HepG2 (cell line): ENCODE measurements around the gene TMEM198. TPM values are rescaled to one million over a fixed set of nuclear protein-coding genes. Genes with fewer than 3 reads are reported as not detected.

Experiments
- ATAC-seq: fragments of 200-7000 bp; cut with Tn5 transposase; 3 replicates; pipeline ENCODE4 v1.9.1; 2020; ENCODE audit warnings: mild to moderate bottlenecking, moderate library complexity
- BruUV-seq: library from RNA; stranded (reverse); fragments of 400-500 nt; replicated peaks from 2 replicates; lab custom pipeline; 2021; lab: Mats Ljungman, UMichigan
- CTCF ChIA-PET: fragments of 300-600 bp; formaldehyde crosslinking; extraction: SDS; loops from one replicate; lab custom pipeline; 2021; ENCODE audit warnings: low total read pairs, inconsistent platforms, low intra/inter-chr PET ratio; lab: Yijun Ruan, JAX
- POLR2A ChIA-PET: fragments of 350-600 bp; sonication (Branson Sonifier 250); formaldehyde crosslinking; loops from one replicate; lab custom pipeline; 2020; ENCODE audit warnings: antibody characterized with exemption, inconsistent platforms; lab: Yijun Ruan, JAX
- DNase-seq: peaks from one replicate; pipeline ENCODE4 v3.0.0-alpha.2; 2015; ENCODE audit warnings: low spot score
- FAIRE-seq: peaks from 3 replicates; lab custom pipeline; 2011; peaks lifted over from hg19 to GRCh38; lab: Jason Lieb, UNC
- H2AFZ ChIP-seq: one replicate; pipeline ENCODE4 v1.6.1; 2011; ENCODE audit warnings: low read length, inconsistent platforms
- H3K27ac ChIP-seq: fragments of 300-600 bp; 3 replicates; pipeline ENCODE4 v1.8.0; 2011; ENCODE audit warnings: mixed run types, mild to moderate bottlenecking, mixed read lengths, low read length, inconsistent platforms; ENCODE audit not compliant: insufficient read depth; ENCODE audit errors: extremely low read length
- H3K27me3 ChIP-seq, 2 experiments: fragments of 200-600 bp in 1 of 2; 2 replicates in 1 of 2; 3 replicates in 1 of 2; pipeline versions ENCODE4 v1.6.0 to v1.8.0; 2011; ENCODE audit warnings: low read length in 2 of 2, mild to moderate bottlenecking in 2 of 2, moderate library complexity in 2 of 2, inconsistent platforms in 1 of 2; ENCODE audit not compliant: insufficient read depth in 2 of 2, control insufficient read depth in 1 of 2
- H3K36me3 ChIP-seq, 2 experiments: fragments of 200-600 bp in 1 of 2; replicated peaks in 1 of 2; 2 replicates in 1 of 2; 3 replicates in 1 of 2; pipeline versions ENCODE4 v1.5.1 to v1.8.0; 2011; ENCODE audit warnings: low read length in 2 of 2, inconsistent platforms in 1 of 2; ENCODE audit not compliant: insufficient read depth in 2 of 2, control insufficient read depth in 1 of 2
- H3K4me1 ChIP-seq: 2 replicates; pipeline ENCODE4 v1.5.1; 2012; ENCODE audit warnings: low read length, inconsistent platforms; ENCODE audit not compliant: insufficient read depth
- H3K4me2 ChIP-seq: 2 replicates; pipeline ENCODE4 v1.6.0; 2011; ENCODE audit warnings: low read depth, low read length, inconsistent platforms
- H3K4me3 ChIP-seq, 3 experiments: fragments of 200-600 bp in 1 of 3; sonication (generic), shearing (Covaris generic) in 1 of 3; replicated peaks in 1 of 3; 2 replicates each; pipeline ENCODE4 v1.5.1; 2011 to 2016; ENCODE audit warnings: low read length in 3 of 3, inconsistent platforms in 2 of 3, low read depth in 2 of 3, mild to moderate bottlenecking in 2 of 3, control low read depth in 1 of 3, mixed read lengths in 1 of 3; ENCODE audit not compliant: insufficient read depth in 1 of 3
- H3K79me2 ChIP-seq: one replicate; pipeline ENCODE4 v1.6.1; 2011; ENCODE audit warnings: low read length, inconsistent platforms; ENCODE audit not compliant: insufficient read depth
- H3K9ac ChIP-seq: 2 replicates; pipeline ENCODE4 v1.6.0; 2011; ENCODE audit warnings: mild to moderate bottlenecking, low read depth, low read length, inconsistent platforms; ENCODE audit not compliant: insufficient read depth
- H3K9me3 ChIP-seq: 2 replicates; pipeline ENCODE4 v1.5.1; 2012; ENCODE audit warnings: mild to moderate bottlenecking, low read length
- H4K20me1 ChIP-seq: 2 replicates; pipeline ENCODE4 v1.6.0; 2011; ENCODE audit warnings: inconsistent platforms, mild to moderate bottlenecking, low read length, moderate library complexity; ENCODE audit not compliant: insufficient read depth
- BCL6 ChIP-seq: IDR thresholded peaks from 2 replicates; pipeline ENCODE4 v1.6.1; 2016; ENCODE audit warnings: missing genetic modification reagents, missing compliant biosample characterization
- EED ChIP-seq: sonication (generic); formaldehyde crosslinking; IDR thresholded peaks from 2 replicates; pipeline ENCODE4 v1.5.0; 2020; ENCODE audit warnings: mild to moderate bottlenecking, missing genetic modification reagents
- HDAC6 ChIP-seq: fragments of 200-600 bp; sonication (generic); IDR thresholded peaks from 2 replicates; pipeline ENCODE4 v1.7.0; 2017; ENCODE audit warnings: mild to moderate bottlenecking, antibody characterized with exemption, low read length, low read depth
- JUN ChIP-seq: sonication (generic); formaldehyde crosslinking; IDR thresholded peaks from 2 replicates; pipeline ENCODE4 v1.4.0; 2020; ENCODE audit warnings: mild to moderate bottlenecking, missing genetic modification reagents
- PRDM10 ChIP-seq: sonication (generic); formaldehyde crosslinking; IDR thresholded peaks from 2 replicates; pipeline ENCODE4 v1.4.0; 2020; ENCODE audit warnings: low read depth, missing genetic modification reagents
- RBFOX2 ChIP-seq: fragments of 200-400 bp; formaldehyde crosslinking; IDR thresholded peaks from 2 replicates; pipeline ENCODE4 v1.6.1; 2017; ENCODE audit warnings: low read depth, mild to moderate bottlenecking, low read length
- RXRA ChIP-seq: sonication (generic); formaldehyde crosslinking; IDR thresholded peaks from 2 replicates; pipeline ENCODE4 v1.5.1; 2020; ENCODE audit warnings: missing genetic modification reagents
- SKI ChIP-seq: fragments of 450-650 bp; IDR thresholded peaks from one replicate; pipeline ENCODE4 v1.6.1; 2018; ENCODE audit warnings: mild to moderate bottlenecking; ENCODE audit not compliant: partially characterized antibody
- SMAD1 ChIP-seq: sonication (generic); formaldehyde crosslinking; IDR thresholded peaks from 2 replicates; pipeline ENCODE4 v1.4.0; 2020; ENCODE audit warnings: missing genetic modification reagents, low read depth, mild to moderate bottlenecking, borderline replicate concordance
- TOPORS ChIP-seq: sonication (generic); formaldehyde crosslinking; IDR thresholded peaks from 2 replicates; pipeline ENCODE4 v1.8.0; 2023; ENCODE audit warnings: mild to moderate bottlenecking, missing genetic modification reagents
- ZBTB1 ChIP-seq: sonication (generic); formaldehyde crosslinking; IDR thresholded peaks from 2 replicates; pipeline ENCODE4 v1.4.0; 2020; ENCODE audit warnings: missing genetic modification reagents, borderline replicate concordance
- ZNF253 ChIP-seq: sonication (generic); formaldehyde crosslinking; IDR thresholded peaks from 2 replicates; pipeline ENCODE4 v1.8.0; 2022; ENCODE audit warnings: mild to moderate bottlenecking, missing genetic modification reagents, borderline replicate concordance
- ZNF513 ChIP-seq: sonication (generic); formaldehyde crosslinking; conservative IDR thresholded peaks from 2 replicates; pipeline ENCODE4 v1.5.0; 2020; ENCODE audit warnings: missing genetic modification reagents
- ZNF589 ChIP-seq: sonication (generic); formaldehyde crosslinking; conservative IDR thresholded peaks from 2 replicates; pipeline ENCODE4 v1.8.0; 2022; ENCODE audit warnings: mild to moderate bottlenecking, moderate library complexity, missing genetic modification reagents
- ZNF687 ChIP-seq: sonication (generic); formaldehyde crosslinking; IDR thresholded peaks from 2 replicates; pipeline ENCODE4 v1.5.1; 2020; ENCODE audit warnings: mild to moderate bottlenecking, missing genetic modification reagents, moderate library complexity
- WGBS: methylation state at CpG from one replicate; pipeline ENCODE4 v1.1.6; 2017; ENCODE audit warnings: low lambda C conversion rate; 5-methylcytosine and 5-hydroxymethylcytosine counted together
- in situ Hi-C: cut with HindIII; loops from 2 replicates; pipeline ENCODE4 v1.10.0; 2017; ENCODE audit warnings: low pct_unique_long_range_greater_than_20kb; ENCODE audit not compliant: extremely low pct_ligation_motif_present
- intact Hi-C: fragments of 100-400 bp; cut with micrococcal nuclease; formaldehyde crosslinking; loops from one replicate; pipeline ENCODE4 v1.10.0; 2022; ENCODE audit not compliant: unreplicated experiment
- polyA plus RNA-seq, 8 experiments: library from polyadenylated mRNA; depleted of rRNA in 3 of 8; stranded (reverse) in 7 of 8; unstranded in 1 of 8; fragments of >200 nt; fragmentation: Illumina TruSeq in 4 of 8; extraction: Trizol in 4 of 8; gene quantifications; 2 replicates each; pipeline versions ENCODE4 v1.2.1 to v1.2.3, GENCODE V29; 2011 to 2016; ENCODE audit warnings: low read depth in 4 of 8, missing spikeins in 1 of 8, mixed read lengths in 1 of 8; ENCODE audit not compliant: insufficient read depth in 1 of 8
- total RNA-seq, 5 experiments: library from RNA; depleted of rRNA; stranded (reverse); fragments of >200 nt; fragmentation: Illumina TruSeq; extraction: Trizol; gene quantifications; 2 replicates each; pipeline ENCODE4 v1.2.3, GENCODE V29; 2016; ENCODE audit warnings: low read depth in 1 of 5

The TMEM198 gene
- total and polyA plus RNA-seq, 2 of the 13 experiments (the other 11 are each of a cell fraction or from before 2014, with no cell fraction given), result 17.3 to 23.5 TPM

GRCh38 chr2:219545943-219546352, 2.1 kb downstream of the TMEM198 start (continued):
- TF ChIP-seq JUN (CRISPR knock-in tag) (no peak), HDAC6 (no peak)

- no peak overlapping the region for H2AFZ ChIP-seq
- CTCF ChIA-PET, result no interaction called here
- in situ Hi-C loops, result no loop called here
- FAIRE-seq, result no peak
- peaks cover 15% of the 10 kb centered on the region for H3K79me2 ChIP-seq
- H3K4me1 ChIP-seq, result peaks cover 44% of the 10 kb centered on the region
- no peak overlapping the region for H3K4me3 ChIP-seq
- peaks cover 6% of the 10 kb centered on the region for H4K20me1 ChIP-seq
- H3K27me3 ChIP-seq, result no peaks in the 10 kb centered on the region; a peak in 1 of 5 replicates
- BruUV-seq, result no TSS peak
- POLR2A ChIA-PET, result no interaction called here
- H3K36me3 ChIP-seq, result peaks cover 12 to 22% of the 10 kb centered on the region in 2 experiments; a peak in 4 of 5 replicates
- DNase-seq, result no peak
- 94% methylated on average over 18 of the region's 26 CpGs for WGBS
- H3K4me2 ChIP-seq, result no peak overlapping the region
- no peaks in the 10 kb centered on the region for H3K9me3 ChIP-seq
- intact Hi-C loops, result no loop called here
- no peak overlapping the region for H3K27ac ChIP-seq
- no peak for ATAC-seq
- H3K9ac ChIP-seq, result no peak overlapping the region
- TF ChIP-seq RXRA (CRISPR knock-in tag) (no peak), SKI (no peak), ZNF253 (CRISPR knock-in tag) (no peak), ZNF687 (0 out of 2 replicates have a peak, but pooled peaks have one; percentile 35), BCL6 (no peak), ZNF589 (CRISPR knock-in tag) (no peak), RBFOX2 (0 out of 2 replicates have a peak, but pooled peaks have one; percentile 29), EED (no peak), TOPORS (CRISPR knock-in tag) (no peak), ZBTB1 (CRISPR knock-in tag) (no peak), SMAD1 (CRISPR knock-in tag) (no peak), ZNF513 (CRISPR knock-in tag) (no peak), PRDM10 (CRISPR knock-in tag) (no peak)
These were observed 3.8 kb downstream of the TMEM198 start for GRCh38 chr2:219547621-219548020.
